Keratinocyte (primary cell): ENCODE measurements around the gene CLNK. TPM values are rescaled to one million over a fixed set of nuclear protein-coding genes. Genes with fewer than 3 reads are reported as not detected.

ENCODE experiments used
- DNase-seq: peaks from one replicate; pipeline ENCODE4 v3.0.0-alpha.2; 2011; ENCODE audit warnings: low read depth, missing footprints, low spot score
- FAIRE-seq: peaks from 2 replicates; lab custom pipeline; 2011; peaks lifted over from hg19 to GRCh38; lab: Jason Lieb, UNC
- H2AFZ ChIP-seq: 2 replicates; pipeline ENCODE4 v1.6.0; 2012; ENCODE audit warnings: low read length, control low read depth, inconsistent platforms; ENCODE audit not compliant: control insufficient read depth
- H3K27ac ChIP-seq: 2 replicates; pipeline ENCODE4 v1.5.1; 2011; ENCODE audit warnings: low read length; ENCODE audit not compliant: control insufficient read depth, insufficient read depth
- H3K27me3 ChIP-seq: 3 replicates; pipeline ENCODE4 v1.6.0; 2011; ENCODE audit warnings: low read length; ENCODE audit not compliant: control insufficient read depth, insufficient read depth; ENCODE audit errors: extremely low read depth
- H3K36me3 ChIP-seq, 2 experiments: 2 replicates in 1 of 2; 3 replicates in 1 of 2; pipeline ENCODE4 v1.5.1; 2011; ENCODE audit warnings: low read length in 2 of 2, mild to moderate bottlenecking in 1 of 2; ENCODE audit not compliant: control insufficient read depth in 2 of 2, insufficient read depth in 2 of 2; ENCODE audit errors: extremely low read depth in 1 of 2
- H3K4me1 ChIP-seq: 3 replicates; pipeline ENCODE4 v1.5.1; 2011; ENCODE audit warnings: low read length; ENCODE audit not compliant: control insufficient read depth, insufficient read depth; ENCODE audit errors: extremely low read depth
- H3K4me2 ChIP-seq: 3 replicates; pipeline ENCODE4 v1.6.0; 2011; ENCODE audit warnings: low read depth, low read length; ENCODE audit not compliant: control insufficient read depth, insufficient read depth; ENCODE audit errors: extremely low read depth
- H3K4me3 ChIP-seq, 3 experiments: fragments of 200-600 bp in 1 of 3; sonication (generic) in 1 of 3; 2 replicates in 2 of 3; 3 replicates in 1 of 3; pipeline ENCODE4 v1.5.1; 2011 to 2016; ENCODE audit warnings: low read length in 3 of 3, mild to moderate bottlenecking in 3 of 3, control low read depth in 2 of 3, inconsistent platforms in 1 of 3, low read depth in 1 of 3, mixed read lengths in 1 of 3, mixed run types in 1 of 3, moderate library complexity in 1 of 3; ENCODE audit not compliant: control insufficient read depth in 2 of 3, insufficient read depth in 2 of 3; ENCODE audit errors: extremely low read depth in 1 of 3
- H3K79me2 ChIP-seq: 2 replicates; pipeline ENCODE4 v1.6.0; 2012; ENCODE audit warnings: low read length; ENCODE audit not compliant: control insufficient read depth, insufficient read depth
- H3K9ac ChIP-seq: 3 replicates; pipeline ENCODE4 v1.6.0; 2011; ENCODE audit warnings: low read length; ENCODE audit not compliant: control insufficient read depth, insufficient read depth; ENCODE audit errors: extremely low read depth
- H3K9me1 ChIP-seq: 3 replicates; pipeline ENCODE4 v1.6.0; 2011; ENCODE audit warnings: low read length; ENCODE audit not compliant: control insufficient read depth, insufficient read depth; ENCODE audit errors: extremely low read depth
- H3K9me3 ChIP-seq: 2 replicates; pipeline ENCODE4 v1.5.1; 2012; ENCODE audit warnings: low read depth, low read length; ENCODE audit not compliant: control insufficient read depth
- H4K20me1 ChIP-seq: 3 replicates; pipeline ENCODE4 v1.6.0; 2011; ENCODE audit warnings: low read length; ENCODE audit not compliant: control insufficient read depth, insufficient read depth; ENCODE audit errors: extremely low read depth
- EZH2 ChIP-seq: IDR thresholded peaks from one replicate; pipeline ENCODE4 v1.6.1; 2012; ENCODE audit warnings: inconsistent platforms, mild to moderate bottlenecking, low read length, moderate library complexity
- dilution Hi-C: fragments of 300-500 bp; cut with MboI; formaldehyde crosslinking; loops from one replicate; pipeline ENCODE4 v1.7.0; 2020; ENCODE audit warnings: low sequenced_read_pairs; ENCODE audit not compliant: extremely low pct_ligation_motif_present
- polyA plus RNA-seq, 5 experiments: library from polyadenylated mRNA; depleted of rRNA in 3 of 5; stranded (reverse) in 3 of 5; stranded (forward) in 1 of 5; unstranded in 1 of 5; fragments of >200 nt; gene quantifications; 1 replicate in 1 of 5; 2 replicates in 3 of 5; 3 replicates in 1 of 5; pipeline versions ENCODE4 v1.2.1 to v1.2.3, GENCODE V29; 2011 to 2012; ENCODE audit warnings: missing spikeins in 2 of 5, low read depth in 1 of 5, low replicate concordance in 1 of 5
- TF ChIP-seq, protein P1 (sequence below), 3 experiments: IDR thresholded peaks in 1 of 3; conservative IDR thresholded peaks in 1 of 3; optimal IDR thresholded peaks in 1 of 3; 2 replicates in 2 of 3; 3 replicates in 1 of 3; pipeline versions ENCODE3 to v1.5.1; 2011; ENCODE audit warnings: low read length in 3 of 3, mild to moderate bottlenecking in 3 of 3, moderate library complexity in 2 of 3, control low read depth in 1 of 3, inconsistent platforms in 1 of 3; ENCODE audit not compliant: insufficient read depth in 2 of 3; ENCODE audit errors: extremely low read depth in 1 of 3

Gene CLNK
- polyA plus RNA-seq, 1 donor (not counting 4 experiments of a cell fraction or from before 2014, with no cell fraction given) = not detected

DNA sequence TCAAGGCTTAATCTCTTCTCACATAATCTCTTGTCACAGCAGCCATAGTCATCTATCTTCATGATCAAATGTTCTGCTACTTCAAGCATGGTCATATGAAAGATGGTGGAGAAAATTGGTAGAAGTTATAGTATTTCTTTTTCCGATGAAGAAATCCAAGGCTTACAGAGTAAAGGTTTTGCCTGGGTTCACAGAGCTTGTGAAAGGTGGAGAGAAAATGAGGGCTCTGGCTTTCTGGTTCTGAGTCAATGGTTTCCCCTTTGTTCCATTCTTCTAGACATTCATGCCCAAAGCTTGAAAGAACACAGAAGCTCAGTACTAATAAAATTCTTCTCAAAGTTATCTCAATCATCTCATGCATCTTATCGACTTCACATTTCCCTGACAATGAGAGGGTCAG is 36.1 kb downstream of the CLNK start:
- no peak overlapping the region for H3K27ac ChIP-seq
- H3K4me2 ChIP-seq = no peak overlapping the region
- TF ChIP-seq, protein P1, sequence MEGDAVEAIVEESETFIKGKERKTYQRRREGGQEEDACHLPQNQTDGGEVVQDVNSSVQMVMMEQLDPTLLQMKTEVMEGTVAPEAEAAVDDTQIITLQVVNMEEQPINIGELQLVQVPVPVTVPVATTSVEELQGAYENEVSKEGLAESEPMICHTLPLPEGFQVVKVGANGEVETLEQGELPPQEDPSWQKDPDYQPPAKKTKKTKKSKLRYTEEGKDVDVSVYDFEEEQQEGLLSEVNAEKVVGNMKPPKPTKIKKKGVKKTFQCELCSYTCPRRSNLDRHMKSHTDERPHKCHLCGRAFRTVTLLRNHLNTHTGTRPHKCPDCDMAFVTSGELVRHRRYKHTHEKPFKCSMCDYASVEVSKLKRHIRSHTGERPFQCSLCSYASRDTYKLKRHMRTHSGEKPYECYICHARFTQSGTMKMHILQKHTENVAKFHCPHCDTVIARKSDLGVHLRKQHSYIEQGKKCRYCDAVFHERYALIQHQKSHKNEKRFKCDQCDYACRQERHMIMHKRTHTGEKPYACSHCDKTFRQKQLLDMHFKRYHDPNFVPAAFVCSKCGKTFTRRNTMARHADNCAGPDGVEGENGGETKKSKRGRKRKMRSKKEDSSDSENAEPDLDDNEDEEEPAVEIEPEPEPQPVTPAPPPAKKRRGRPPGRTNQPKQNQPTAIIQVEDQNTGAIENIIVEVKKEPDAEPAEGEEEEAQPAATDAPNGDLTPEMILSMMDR (optimal IDR thresholded peaks at IDR 0.05 in 1 of 3, IDR thresholded peaks at IDR 0.05 in 1 of 3, conservative IDR thresholded peaks at IDR 0.05 in 1 of 3; ENCODE audit: extremely low read depth in 1 of 3, insufficient read depth in 2 of 3, low read length in 3 of 3) = no peak
- no peak for TF ChIP-seq EZH2
- no peak overlapping the region for H2AFZ ChIP-seq
- no peak overlapping the region for H3K9ac ChIP-seq
- no peak for DNase-seq
- no peaks in the 10 kb centered on the region for H3K9me1 ChIP-seq
- H3K27me3 ChIP-seq = no peaks in the 10 kb centered on the region
- no peaks in the 10 kb centered on the region for H3K79me2 ChIP-seq
- H3K36me3 ChIP-seq = no peaks in the 10 kb centered on the region
- H3K9me3 ChIP-seq = no peaks in the 10 kb centered on the region
- no peaks in the 10 kb centered on the region for H3K4me1 ChIP-seq
- H3K4me3 ChIP-seq = no peak overlapping the region
- no peaks in the 10 kb centered on the region for H4K20me1 ChIP-seq
- no peak for FAIRE-seq
- dilution Hi-C loops = no loop called here

DNA sequence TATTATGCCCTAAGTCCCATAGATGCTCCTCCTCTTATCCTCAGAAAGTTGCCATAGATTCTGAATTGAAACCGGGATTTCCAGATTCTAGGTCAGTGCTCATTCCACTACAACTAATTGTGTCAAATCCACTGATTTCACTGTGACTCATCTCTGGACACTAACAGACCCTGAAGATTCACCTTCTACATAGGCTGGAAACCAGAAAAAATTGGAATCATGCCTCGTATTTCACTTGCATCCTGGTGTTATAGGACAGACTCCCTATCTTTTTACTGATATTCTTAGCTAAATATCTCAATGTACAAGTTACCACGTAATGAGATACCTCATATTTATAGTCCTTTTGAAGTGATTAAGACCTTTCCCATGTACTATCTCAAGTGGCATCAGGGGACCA is 36.7 kb downstream of the CLNK start:
- dilution Hi-C loops = no loop called here
- H3K27me3 ChIP-seq = no peaks in the 10 kb centered on the region
- H3K4me3 ChIP-seq = no peak overlapping the region

More for the DNA sequence above, 36.7 kb downstream of the CLNK start:
- TF ChIP-seq, protein P1 (optimal IDR thresholded peaks at IDR 0.05 in 1 of 3, IDR thresholded peaks at IDR 0.05 in 1 of 3, conservative IDR thresholded peaks at IDR 0.05 in 1 of 3; ENCODE audit: extremely low read depth in 1 of 3, insufficient read depth in 2 of 3, low read length in 3 of 3) = no peak
- no peak for TF ChIP-seq EZH2
- no peak for FAIRE-seq
- H3K9me1 ChIP-seq = no peaks in the 10 kb centered on the region
- no peaks in the 10 kb centered on the region for H3K4me1 ChIP-seq
- no peak overlapping the region for H3K4me2 ChIP-seq
- no peak for DNase-seq
- no peaks in the 10 kb centered on the region for H4K20me1 ChIP-seq
- H2AFZ ChIP-seq = no peak overlapping the region
- no peak overlapping the region for H3K27ac ChIP-seq
- no peaks in the 10 kb centered on the region for H3K9me3 ChIP-seq
- H3K36me3 ChIP-seq = no peaks in the 10 kb centered on the region
- no peak overlapping the region for H3K9ac ChIP-seq
- no peaks in the 10 kb centered on the region for H3K79me2 ChIP-seq
